Middle frontal gyrus (tissue), 1 donor: Measurements from ENCODE around the gene LCMT2.

ENCODE experiments used
- DNase-seq: peaks from one replicate; pipeline ENCODE4 v3.0.0-alpha.2; 2015; ENCODE audit warnings: low spot score; ENCODE audit errors: extremely low spot score

LCMT2 gene, protein sequence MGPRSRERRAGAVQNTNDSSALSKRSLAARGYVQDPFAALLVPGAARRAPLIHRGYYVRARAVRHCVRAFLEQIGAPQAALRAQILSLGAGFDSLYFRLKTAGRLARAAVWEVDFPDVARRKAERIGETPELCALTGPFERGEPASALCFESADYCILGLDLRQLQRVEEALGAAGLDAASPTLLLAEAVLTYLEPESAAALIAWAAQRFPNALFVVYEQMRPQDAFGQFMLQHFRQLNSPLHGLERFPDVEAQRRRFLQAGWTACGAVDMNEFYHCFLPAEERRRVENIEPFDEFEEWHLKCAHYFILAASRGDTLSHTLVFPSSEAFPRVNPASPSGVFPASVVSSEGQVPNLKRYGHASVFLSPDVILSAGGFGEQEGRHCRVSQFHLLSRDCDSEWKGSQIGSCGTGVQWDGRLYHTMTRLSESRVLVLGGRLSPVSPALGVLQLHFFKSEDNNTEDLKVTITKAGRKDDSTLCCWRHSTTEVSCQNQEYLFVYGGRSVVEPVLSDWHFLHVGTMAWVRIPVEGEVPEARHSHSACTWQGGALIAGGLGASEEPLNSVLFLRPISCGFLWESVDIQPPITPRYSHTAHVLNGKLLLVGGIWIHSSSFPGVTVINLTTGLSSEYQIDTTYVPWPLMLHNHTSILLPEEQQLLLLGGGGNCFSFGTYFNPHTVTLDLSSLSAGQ

DNA sequence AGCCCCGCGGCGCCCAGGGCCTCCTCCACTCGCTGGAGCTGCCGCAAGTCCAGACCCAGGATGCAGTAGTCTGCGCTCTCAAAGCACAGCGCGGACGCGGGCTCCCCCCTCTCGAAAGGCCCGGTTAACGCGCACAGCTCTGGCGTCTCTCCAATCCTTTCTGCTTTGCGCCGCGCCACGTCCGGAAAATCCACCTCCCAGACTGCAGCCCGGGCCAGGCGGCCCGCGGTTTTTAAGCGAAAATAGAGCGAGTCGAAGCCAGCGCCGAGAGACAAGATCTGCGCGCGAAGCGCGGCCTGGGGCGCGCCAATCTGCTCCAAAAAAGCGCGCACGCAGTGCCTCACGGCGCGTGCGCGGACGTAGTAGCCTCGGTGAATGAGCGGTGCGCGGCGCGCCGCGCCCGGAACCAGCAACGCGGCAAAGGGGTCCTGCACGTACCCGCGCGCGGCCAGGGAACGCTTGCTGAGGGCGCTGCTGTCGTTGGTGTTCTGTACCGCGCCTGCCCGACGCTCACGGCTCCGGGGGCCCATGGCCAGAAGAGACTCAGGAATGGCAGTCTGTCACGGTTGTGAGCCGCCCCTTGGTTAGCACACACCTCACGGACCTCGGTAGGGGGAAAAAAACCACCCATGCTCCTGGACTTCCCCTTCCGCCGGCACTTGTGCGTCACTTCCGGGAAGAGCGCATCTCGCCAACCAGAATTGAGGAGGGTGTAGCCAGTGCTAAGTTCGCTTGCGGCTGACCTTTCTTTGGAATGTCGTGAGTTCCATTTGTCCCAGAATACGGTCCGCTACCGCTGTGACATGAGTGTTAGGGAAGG is at the start of gene LCMT2:
LCMT2 (minus strand) TSS at position 614 of the 820 bp plus-strand sequence; CDS start at position 530, 84 bp downstream.
- peak; percentile 93 for DNase-seq

DNA sequence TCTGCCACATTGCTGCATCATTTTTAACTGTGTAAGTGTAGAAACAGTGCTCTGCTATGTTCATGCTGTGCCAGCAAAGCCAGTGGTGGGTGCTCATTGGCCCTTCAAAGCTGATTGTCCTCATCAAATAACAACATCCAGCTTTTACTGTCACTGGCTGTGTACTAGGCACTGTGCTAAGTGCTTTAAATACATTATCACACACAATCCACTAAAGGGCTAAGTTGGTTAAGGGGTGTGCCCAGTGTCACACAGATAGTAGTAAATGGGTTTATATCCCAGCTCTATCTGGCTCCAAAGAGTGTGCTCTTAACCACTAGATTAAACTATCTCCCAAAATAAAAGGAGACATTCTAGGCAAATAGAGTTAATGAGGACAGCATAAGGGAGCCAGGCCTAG is 48.2 kb upstream of the LCMT2 start:
- DNase-seq, result no peak

DNA sequence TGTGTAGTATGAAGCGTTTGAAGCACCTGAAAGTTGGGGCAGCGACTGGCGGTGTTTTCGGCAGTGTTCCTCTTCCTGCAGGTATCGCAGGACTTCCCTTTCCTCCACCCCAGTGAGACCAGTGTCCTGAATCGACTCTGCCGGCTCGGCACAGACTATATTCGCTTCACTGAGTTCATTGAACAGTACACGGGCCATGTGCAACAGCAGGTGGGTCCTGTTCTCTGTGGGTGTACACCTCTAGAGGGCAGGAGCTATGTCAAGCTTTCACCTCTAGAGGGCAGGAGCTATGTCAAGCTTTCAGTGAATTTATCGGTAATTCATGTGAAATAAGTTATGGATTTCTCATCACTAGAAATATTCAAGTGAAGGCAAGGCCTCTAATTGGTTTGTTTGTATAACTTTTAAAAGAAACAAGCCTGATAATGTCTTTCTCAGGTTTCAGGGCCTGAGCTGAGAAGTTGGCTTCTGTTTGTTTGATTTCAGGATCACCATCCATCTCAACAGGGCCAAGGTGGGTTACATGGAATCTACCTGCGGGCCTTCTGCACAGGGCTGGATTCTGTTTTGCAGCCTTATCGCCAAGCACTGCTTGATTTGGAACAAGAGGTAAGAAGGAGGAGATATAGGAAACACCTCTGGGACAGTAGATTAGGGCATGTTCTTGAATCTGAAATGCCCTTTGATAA is 45.8 kb upstream of the LCMT2 start:
- no peak for DNase-seq

DNA sequence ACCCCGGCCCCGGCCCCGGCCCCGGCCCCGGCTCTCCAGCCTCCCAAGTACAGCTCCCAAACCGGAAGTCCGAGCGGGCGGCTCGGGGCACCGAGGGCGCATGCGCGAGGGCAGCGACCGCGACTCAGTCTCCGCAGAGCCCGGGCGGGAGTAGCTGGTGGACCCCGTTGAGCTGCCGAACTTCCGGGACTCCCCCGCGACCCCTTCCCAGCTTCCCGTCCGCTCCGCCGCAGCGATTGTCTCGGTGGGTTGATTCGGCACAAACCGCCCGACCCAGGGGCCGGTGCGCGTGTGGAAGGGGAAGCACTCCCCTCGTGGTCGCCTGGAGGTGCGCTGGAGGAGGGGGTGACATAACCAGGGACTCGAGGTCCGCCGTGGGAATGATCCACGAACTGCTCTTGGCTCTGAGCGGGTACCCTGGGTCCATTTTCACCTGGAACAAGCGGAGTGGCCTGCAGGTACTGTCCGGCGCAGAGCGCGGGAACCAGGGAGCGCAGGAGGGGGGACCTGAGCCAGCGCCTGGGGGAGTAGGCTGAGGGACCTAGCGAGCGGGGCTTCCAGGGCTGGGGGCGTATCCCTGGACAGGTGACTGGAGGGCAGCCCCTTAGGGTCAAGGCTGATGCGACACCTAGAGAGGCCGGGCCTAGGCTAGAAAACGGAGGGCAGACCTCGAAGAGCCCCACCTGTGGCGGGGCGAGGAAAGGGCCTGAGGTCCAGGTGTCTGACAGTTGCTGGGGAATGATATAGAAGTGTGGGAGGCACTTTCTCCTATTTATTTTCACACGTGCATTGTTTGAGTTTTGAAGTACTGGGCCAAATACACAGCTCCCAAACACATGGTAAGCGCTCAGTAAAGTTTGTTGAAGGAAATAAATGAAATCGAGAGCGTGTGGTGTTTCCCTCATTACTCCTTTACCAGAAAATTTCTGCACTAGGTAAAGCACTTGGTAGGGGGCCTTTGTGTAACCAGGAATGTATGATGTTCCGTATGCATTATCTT is 40.9 kb upstream of the LCMT2 start, which contains the start of the genes TUBGCP4 and ZSCAN29:
TUBGCP4 (plus strand) TSS at position 127 of the 1,000 bp plus-strand sequence; CDS start at position 381, 254 bp downstream.
ZSCAN29 (minus strand) TSS at position 69 of the 1,000 bp plus-strand sequence. CDS start 1,130 bp downstream, outside the sequence.
- DNase-seq, result peak; percentile 68

DNA sequence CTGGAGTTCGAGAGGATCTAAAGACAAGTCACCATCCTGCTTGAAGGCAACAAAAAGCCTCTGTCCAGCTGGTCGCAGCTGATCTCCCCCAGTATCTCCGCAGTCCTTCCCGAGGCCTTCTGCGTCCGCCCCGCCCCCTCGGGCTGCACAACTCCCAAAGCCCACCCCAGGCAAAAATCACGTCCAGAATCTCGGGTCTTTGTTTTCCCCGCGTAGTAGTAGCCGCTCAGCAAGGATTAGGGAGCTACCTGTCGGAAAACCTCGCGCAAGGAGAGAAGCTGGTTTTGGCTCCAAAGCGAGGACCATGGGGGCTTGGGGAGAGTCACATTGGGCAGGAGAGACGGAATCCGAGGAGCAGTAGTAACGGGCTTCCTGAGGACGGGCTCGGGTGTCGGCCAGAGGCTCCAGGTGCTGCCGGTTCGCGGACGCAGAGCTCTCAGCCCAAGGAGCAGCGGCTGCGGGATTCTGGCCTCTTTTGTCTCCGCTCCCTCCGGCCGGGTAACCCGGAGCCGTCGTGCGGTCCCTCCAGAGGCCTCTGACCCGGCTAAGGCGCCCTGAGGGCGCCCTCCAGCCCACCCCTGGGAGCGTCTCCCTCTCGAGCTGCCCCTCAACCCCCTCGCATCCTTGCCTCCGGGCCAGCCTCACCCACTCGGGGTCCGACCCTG is 40.1 kb upstream of the LCMT2 start:
- no peak for DNase-seq

DNA sequence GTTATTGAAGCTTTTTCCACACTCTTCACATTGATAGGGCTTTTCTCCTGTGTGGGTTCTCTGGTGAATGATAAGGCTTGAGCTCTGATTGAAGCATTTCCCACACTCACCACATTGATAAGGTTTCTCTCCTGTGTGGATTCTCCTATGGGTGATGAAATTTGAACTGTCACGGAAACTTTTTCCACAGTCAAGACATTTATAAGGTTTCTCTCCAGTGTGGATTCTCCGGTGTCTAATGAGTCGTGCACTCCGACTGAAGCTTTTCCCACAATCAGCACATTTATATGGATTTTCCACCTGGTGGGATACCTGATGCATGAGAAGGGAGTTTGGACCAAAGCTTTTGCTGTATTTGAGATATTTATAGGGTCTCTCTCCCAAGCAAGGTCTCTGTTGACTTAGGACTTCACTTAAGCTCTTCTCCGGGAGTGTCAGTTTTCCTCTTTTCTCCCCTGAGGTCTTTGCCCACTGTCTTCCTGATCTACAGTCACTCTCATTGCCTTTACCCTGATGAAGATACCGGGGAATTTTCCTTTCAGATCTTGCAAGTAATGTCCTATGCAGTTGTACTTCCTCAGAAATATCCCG is 31.0 kb upstream of the LCMT2 start:
- no peak for DNase-seq

DNA sequence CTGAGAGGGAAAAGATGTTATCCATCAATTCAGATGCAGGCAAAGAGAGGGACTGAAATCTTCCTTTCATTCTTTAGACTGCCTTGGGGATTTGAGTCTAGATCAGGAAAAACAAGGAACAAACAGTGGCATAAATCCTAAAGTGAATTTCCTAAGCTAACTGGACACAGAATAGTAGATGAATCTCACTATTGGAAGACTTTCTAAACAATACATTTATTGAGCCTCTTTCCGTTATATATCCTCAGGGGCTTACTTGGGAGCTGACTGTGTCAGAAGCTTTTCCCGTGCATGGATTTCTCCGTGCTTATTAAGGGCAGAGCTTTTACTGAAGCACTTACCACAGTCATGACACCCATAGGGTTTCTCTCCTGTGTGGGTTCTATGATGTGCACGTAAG is 30.4 kb upstream of the LCMT2 start:
- no peak for DNase-seq

DNA sequence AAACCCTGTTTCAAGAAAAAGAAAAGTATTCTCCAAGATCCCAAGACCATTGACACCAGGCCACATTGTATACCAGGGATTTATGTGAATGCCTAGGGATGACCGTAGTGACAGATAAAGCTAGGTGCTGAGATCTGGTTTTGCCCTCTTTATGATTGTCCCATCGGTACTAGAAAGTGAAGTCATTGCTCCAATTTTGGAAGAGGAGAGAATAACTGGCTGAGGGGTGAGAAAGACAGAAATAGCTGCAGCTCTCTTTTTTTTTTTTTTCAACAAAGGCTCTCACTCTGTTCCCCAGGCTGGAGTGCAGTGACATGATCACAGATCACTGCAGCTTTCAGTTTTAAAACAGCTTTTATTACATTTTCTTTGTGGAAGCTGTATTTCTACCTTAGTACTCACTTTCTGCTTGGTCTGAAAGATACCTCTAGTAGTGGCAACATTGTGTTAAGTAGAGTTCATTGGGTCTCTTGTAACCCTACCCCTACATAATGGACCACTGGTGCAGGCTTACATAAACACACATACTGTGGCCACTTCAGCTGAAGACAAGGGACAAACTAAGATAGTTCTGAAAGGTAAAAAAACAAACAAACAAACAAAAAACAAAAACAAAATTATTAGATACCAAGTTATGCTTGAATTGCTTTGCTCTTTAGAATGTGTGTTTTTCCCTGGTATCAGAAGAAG is 22.5 kb upstream of the LCMT2 start:
- no peak for DNase-seq

DNA sequence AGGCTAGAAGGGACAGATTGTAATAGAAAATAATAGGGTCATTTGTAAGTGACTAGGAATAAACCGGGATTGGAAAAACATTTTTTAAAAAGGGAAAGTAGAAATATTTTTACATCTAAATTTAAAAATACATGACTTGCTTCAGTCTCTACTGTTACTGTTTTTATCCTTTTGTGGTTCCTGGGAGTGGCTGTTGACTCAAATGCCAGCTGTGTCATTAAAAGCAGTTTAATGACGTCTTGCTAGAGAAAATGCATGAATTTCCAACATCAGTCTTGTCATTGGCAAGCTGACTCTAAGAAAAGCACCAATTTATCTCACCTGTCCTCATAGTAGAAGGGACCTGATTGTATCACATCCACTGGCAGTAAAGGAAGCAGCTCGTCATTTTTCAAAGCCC is 16.7 kb upstream of the LCMT2 start:
- no peak for DNase-seq

DNA sequence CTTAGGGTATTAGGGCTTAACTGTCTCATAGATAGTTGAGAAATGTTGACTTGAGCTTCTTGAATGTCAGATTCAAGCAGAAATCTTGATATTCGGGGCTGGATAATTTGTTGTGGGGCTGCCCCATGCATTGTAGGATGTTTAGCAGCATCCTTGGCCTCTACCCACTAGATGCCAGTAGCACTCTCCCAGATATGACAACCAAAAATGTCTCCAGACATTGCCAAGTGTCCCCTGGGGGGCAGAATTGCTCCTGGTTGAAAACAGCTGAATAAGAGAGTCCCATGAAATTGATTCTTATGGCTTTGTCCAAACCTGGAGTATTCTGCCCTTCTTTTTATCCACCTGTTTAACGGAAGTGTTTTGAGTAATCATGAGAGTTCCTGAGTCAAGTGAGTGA is 15.9 kb upstream of the LCMT2 start:
- no peak for DNase-seq

DNA sequence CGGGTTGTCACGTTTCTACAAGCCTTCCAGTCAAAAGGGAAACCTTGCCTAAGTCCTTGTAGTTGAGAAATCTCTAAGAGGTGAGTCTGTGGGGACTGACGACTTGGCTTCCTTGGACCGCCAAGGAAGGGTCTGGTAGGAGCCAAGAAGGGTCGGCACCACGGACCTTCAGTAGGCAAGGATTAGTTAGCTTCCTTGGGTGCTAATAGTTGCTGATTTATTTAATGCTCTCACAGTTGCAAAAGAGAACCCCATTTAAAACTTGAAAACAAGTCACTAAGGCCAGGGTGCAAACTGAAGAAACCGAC is 361 bp upstream of the LCMT2 start:
- DNase-seq, result no peak

DNA sequence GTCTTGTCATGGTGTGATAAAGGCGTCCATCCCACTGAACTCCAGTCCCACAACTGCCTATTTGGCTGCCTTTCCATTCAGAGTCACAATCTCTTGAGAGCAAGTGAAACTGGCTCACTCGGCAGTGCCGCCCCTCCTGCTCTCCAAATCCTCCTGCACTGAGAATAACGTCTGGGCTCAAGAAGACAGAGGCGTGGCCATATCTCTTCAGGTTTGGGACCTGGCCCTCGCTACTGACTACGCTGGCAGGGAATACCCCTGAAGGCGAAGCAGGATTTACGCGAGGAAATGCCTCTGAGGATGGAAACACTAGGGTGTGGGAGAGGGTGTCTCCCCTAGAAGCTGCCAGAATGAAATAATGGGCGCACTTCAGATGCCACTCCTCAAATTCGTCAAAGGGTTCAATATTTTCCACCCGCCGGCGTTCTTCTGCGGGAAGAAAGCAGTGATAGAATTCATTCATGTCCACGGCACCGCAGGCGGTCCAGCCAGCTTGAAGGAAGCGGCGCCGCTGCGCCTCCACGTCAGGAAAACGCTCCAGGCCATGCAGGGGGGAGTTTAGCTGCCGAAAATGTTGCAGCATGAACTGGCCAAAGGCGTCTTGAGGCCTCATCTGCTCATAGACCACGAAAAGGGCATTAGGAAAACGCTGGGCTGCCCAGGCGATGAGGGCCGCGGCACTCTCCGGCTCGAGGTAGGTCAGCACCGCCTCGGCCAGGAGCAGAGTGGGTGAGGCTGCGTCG is 985 bp downstream of the LCMT2 start:
- DNase-seq, result no peak

DNA sequence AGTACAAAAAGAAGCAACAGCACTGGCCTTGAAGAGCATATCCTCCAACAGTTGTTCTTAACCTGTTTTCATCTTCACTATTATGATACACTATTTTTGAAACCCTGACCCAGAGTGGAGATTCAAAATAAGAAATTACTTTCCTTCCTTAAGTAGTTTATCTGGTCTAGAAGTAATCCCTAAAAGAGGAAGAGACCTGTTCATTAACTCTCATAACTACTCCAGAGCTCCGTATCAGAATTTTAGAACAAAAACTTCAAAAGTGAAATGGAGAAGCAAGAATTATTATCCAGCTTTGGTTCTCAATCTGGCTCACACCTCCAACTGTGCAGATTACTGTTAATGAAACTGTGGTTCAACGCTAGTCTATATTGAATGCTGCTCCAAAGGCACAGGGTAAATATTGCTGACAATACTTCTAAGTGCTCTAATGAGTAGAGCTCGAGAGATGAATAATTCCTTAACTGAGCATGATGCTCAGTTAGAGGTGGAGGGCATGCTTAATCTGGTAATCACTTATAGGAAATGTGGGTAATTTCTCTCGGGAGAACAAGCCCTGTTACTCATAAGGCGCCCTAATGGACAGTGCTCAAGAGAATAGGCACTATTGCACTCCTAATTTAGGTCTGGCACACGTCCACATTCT is 5.2 kb downstream of the LCMT2 start:
- DNase-seq, result no peak

DNA sequence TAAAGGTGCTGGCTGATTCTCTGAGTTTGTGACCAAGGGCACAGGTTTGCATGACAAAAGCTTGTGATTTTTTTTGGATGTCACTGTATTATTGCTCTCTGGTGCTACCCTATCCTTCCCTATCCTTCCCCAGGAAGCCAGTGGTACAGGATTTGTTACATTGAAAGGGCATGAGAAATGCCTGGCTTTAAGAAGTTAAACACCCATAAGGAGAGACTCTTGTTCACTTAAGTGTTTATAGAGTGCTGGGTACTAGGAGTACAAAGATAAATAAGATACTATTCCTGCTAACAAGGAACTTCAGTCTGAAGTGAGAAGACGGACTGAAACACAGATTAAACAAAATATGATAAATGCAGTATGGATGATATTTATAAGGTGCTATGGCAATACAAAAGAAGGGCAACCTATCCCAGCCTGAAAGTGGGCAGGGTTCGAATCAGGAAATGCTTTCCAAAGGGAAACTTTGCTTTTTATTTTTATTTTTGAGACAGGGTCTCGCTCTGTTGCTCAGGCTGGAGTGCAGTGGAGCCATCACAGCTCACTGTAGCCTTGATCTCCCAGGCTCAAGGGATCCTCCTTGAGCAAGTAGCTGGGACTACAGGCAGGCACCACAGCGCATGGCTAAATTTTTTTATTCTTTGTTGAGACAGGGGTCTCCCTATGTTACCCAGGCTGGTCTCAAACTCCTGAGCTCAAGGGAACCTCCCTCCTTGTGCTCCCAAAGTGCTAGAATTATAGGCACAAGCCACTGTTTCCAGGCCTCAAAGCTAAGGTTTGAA is 11.2 kb downstream of the LCMT2 start:
- no peak for DNase-seq

DNA sequence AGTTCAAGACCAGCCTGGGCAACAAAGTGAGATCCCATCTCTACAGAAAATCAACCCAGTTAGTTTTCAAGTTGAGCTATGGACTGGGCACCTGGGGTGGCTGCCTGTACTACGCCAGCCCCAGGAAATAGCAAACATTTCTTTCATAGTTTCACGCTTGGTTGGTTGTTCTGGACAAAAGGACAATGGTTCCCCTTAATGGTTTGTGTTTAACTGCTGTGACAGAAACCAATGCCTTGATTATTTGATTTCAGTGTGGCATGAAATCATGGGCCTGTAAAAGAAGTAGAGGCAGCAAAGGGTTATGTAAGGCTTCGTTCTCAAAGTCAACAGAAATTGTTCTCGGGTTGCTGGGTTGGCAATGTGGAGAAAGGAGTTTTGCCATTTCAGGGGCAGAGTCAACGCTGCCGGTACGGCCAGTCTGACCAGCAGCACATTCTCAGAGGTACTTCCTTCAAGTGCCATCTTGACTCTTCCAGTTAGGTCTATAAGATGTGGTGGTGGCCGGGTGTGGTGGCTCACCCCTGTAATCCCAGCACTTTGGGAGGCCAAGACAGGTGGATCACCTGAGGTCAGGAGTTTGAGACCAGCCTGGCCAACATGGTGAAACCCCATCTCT is 12.7 kb downstream of the LCMT2 start:
- no peak for DNase-seq

DNA sequence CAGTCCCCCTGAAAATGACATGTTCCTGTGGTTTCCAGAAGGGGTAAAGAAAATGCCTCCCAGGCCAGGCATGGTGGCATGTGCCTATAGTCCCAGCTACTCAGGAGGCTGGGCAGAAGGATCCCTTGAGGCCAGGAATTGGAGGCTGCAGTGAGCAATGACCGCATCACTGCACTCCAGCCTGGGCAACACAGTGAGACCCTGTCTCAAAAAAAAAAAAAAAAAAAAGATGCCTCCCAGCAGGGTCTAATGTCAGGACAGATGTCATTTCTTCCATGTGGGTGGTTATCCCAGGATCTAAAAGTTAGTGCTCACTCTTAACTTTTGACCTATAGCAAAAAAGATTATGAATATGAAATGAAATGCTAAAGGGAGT is 13.4 kb downstream of the LCMT2 start:
- DNase-seq, result no peak
